Fibroblast of villous mesenchyme (primary cell): Measurements from ENCODE around the gene QDPR. TPM values are rescaled to one million over a fixed set of nuclear protein-coding genes. Genes with fewer than 3 reads are reported as not detected.

ENCODE experiments used
- DNase-seq: peaks from one replicate; pipeline ENCODE4 v3.0.0-alpha.2; 2010; ENCODE audit warnings: low read depth
- H3K4me3 ChIP-seq: 2 replicates; pipeline ENCODE4 v1.5.1; 2011; ENCODE audit warnings: low read depth, mild to moderate bottlenecking, low read length
- CTCF ChIP-seq: IDR thresholded peaks from 2 replicates; pipeline ENCODE4 v1.5.1; 2012; ENCODE audit warnings: low read depth, mild to moderate bottlenecking, low read length; ENCODE audit not compliant: insufficient read depth
- total RNA-seq: library from RNA; depleted of rRNA; stranded (reverse); fragments of >200 nt; gene quantifications from 2 replicates; pipeline ENCODE4 v1.2.3, GENCODE V29; 2012

The QDPR gene
- total RNA-seq = 7.7 and 13.8 TPM in 2 replicates

- TF ChIP-seq CTCF = peak; percentile 17
- H3K4me3 ChIP-seq = peak within 1 kb of the TSS; percentile 68
- peak; percentile 74 for DNase-seq
These were observed at the start of gene QDPR for GRCh38 chr4:17511950-17512795. TSS of gene QDPR (minus strand) at chr4:17512090. CDS start at chr4:17512054, 36 bp downstream.

- no peak for TF ChIP-seq CTCF
- no peak overlapping the region for H3K4me3 ChIP-seq
- no peak for DNase-seq
These were observed 49.5 kb upstream of the QDPR start for GRCh38 chr4:17561195-17561909.

- H3K4me3 ChIP-seq = no peak overlapping the region
- no peak for TF ChIP-seq CTCF
- no peak for DNase-seq
These were observed 48.3 kb upstream of the QDPR start for GRCh38 chr4:17560065-17560673.

- no peak overlapping the region for H3K4me3 ChIP-seq
- no peak for TF ChIP-seq CTCF
- no peak for DNase-seq
These were observed 47.8 kb upstream of the QDPR start for GRCh38 chr4:17559709-17560048.

GRCh38 chr4:17558941-17559708 is 47.2 kb upstream of the QDPR start:
- no peak for DNase-seq
- no peak for TF ChIP-seq CTCF
- no peak overlapping the region for H3K4me3 ChIP-seq

GRCh38 chr4:17557880-17558279 is 46.0 kb upstream of the QDPR start:
- no peak for TF ChIP-seq CTCF
- DNase-seq = peak; percentile 40

More at GRCh38 chr4:17557880-17558279, 46.0 kb upstream of the QDPR start:
- no peak overlapping the region for H3K4me3 ChIP-seq
